HEK293 (cell line): Measurements from ENCODE around the gene LRCH2.

Experiments used
- CTCF ChIA-PET: fragments of 350-600 bp; formaldehyde crosslinking; extraction: SDS; loops from one replicate; lab custom pipeline; 2021; ENCODE audit warnings: antibody characterized with exemption; lab: Yijun Ruan, JAX
- POLR2A ChIA-PET: fragments of 300-600 bp; formaldehyde crosslinking; extraction: SDS; loops from one replicate; lab custom pipeline; 2020; ENCODE audit warnings: antibody characterized with exemption, inconsistent platforms; lab: Yijun Ruan, JAX
- H3K27ac ChIP-seq: fragments of 200-500 bp; sonication (Bioruptor generic); 2 replicates; pipeline ENCODE4 v1.5.1; 2014; ENCODE audit warnings: low read depth, low read length, control low read depth, inconsistent platforms; ENCODE audit errors: extremely low read depth
- H3K36me3 ChIP-seq, 2 experiments: fragments of 200-500 bp in 1 of 2; sonication (Bioruptor generic) in 1 of 2; 1 replicate in 1 of 2; 2 replicates in 1 of 2; pipeline ENCODE4 v1.5.1; 2014 to 2017; ENCODE audit warnings: inconsistent platforms in 2 of 2, low read length in 2 of 2; ENCODE audit not compliant: control insufficient read depth in 2 of 2, insufficient read depth in 1 of 2
- H3K4me1 ChIP-seq: fragments of 200-500 bp; sonication (Bioruptor generic); 2 replicates; pipeline ENCODE4 v1.5.1; 2014; ENCODE audit warnings: mild to moderate bottlenecking, low read length, inconsistent platforms; ENCODE audit not compliant: control insufficient read depth, insufficient read depth
- H3K4me3 ChIP-seq: 2 replicates; pipeline ENCODE4 v1.5.1; 2011; ENCODE audit warnings: low read depth, mild to moderate bottlenecking, control low read depth, low read length, moderate library complexity
- H3K9me3 ChIP-seq: fragments of 200-500 bp; sonication (Bioruptor generic); 2 replicates; pipeline ENCODE4 v1.5.1; 2014; ENCODE audit warnings: low read depth, low read length, inconsistent platforms; ENCODE audit not compliant: control insufficient read depth, insufficient read depth
- ATF2 ChIP-seq: fragments of 450-650 bp; formaldehyde crosslinking; IDR thresholded peaks from 2 replicates; pipeline ENCODE4 v1.5.1; 2016; ENCODE audit warnings: missing biosample characterization, missing genetic modification characterization, low read depth
- GFI1B ChIP-seq: fragments of 450-650 bp; formaldehyde crosslinking; IDR thresholded peaks from 2 replicates; pipeline ENCODE4 v1.5.1; 2016; ENCODE audit warnings: missing biosample characterization, missing genetic modification characterization
- GLI2 ChIP-seq: fragments of 450-650 bp; formaldehyde crosslinking; IDR thresholded peaks from 2 replicates; pipeline ENCODE4; 2017; ENCODE audit warnings: missing biosample characterization, missing genetic modification characterization, low read depth, borderline replicate concordance
- GLIS2 ChIP-seq: fragments of 450-650 bp; formaldehyde crosslinking; IDR thresholded peaks from 2 replicates; pipeline ENCODE4 v1.5.1; 2016; ENCODE audit warnings: missing biosample characterization, missing genetic modification characterization
- HIC1 ChIP-seq: fragments of 450-650 bp; formaldehyde crosslinking; IDR thresholded peaks from 2 replicates; pipeline ENCODE4 v1.5.1; 2016; ENCODE audit warnings: missing biosample characterization, missing genetic modification characterization
- KLF8 ChIP-seq: fragments of 450-650 bp; formaldehyde crosslinking; IDR thresholded peaks from 2 replicates; pipeline ENCODE4 v1.5.1; 2016; ENCODE audit warnings: missing biosample characterization, missing genetic modification characterization
- OSR2 ChIP-seq: fragments of 450-650 bp; formaldehyde crosslinking; IDR thresholded peaks from 2 replicates; pipeline ENCODE4 v1.5.1; 2016; ENCODE audit warnings: missing biosample characterization, missing genetic modification characterization
- PATZ1 ChIP-seq: fragments of 450-650 bp; formaldehyde crosslinking; IDR thresholded peaks from 2 replicates; pipeline ENCODE4 v1.5.1; 2016; ENCODE audit warnings: missing biosample characterization, missing genetic modification characterization
- PRDM6 ChIP-seq: fragments of 450-650 bp; formaldehyde crosslinking; IDR thresholded peaks from 2 replicates; pipeline ENCODE4 v1.5.1; 2017; ENCODE audit warnings: missing biosample characterization, missing genetic modification characterization
- SP2 ChIP-seq: fragments of 450-650 bp; formaldehyde crosslinking; IDR thresholded peaks from 2 replicates; pipeline ENCODE4 v1.5.1; 2016; ENCODE audit warnings: missing biosample characterization, missing genetic modification characterization
- ZEB2 ChIP-seq: fragments of 450-650 bp; formaldehyde crosslinking; IDR thresholded peaks from 2 replicates; pipeline ENCODE4 v1.5.1; 2016; ENCODE audit warnings: missing biosample characterization, missing genetic modification characterization
- ZNF146 ChIP-seq: fragments of 450-650 bp; formaldehyde crosslinking; IDR thresholded peaks from 2 replicates; pipeline ENCODE4 v1.5.1; 2016; ENCODE audit warnings: missing biosample characterization, missing genetic modification characterization
- ZNF18 ChIP-seq: fragments of 450-650 bp; formaldehyde crosslinking; IDR thresholded peaks from 2 replicates; pipeline ENCODE4 v1.5.1; 2016; ENCODE audit warnings: missing biosample characterization, missing genetic modification characterization
- ZNF214 ChIP-seq: fragments of 450-650 bp; formaldehyde crosslinking; IDR thresholded peaks from 2 replicates; pipeline ENCODE4 v1.5.1; 2017; ENCODE audit warnings: missing biosample characterization, mild to moderate bottlenecking, missing genetic modification characterization, borderline replicate concordance
- ZNF324 ChIP-seq: fragments of 450-650 bp; formaldehyde crosslinking; IDR thresholded peaks from 2 replicates; pipeline ENCODE4 v1.5.1; 2016; ENCODE audit warnings: missing biosample characterization, missing genetic modification characterization
- ZNF354C ChIP-seq: fragments of 450-650 bp; formaldehyde crosslinking; IDR thresholded peaks from 2 replicates; pipeline ENCODE4 v1.5.1; 2016; ENCODE audit warnings: missing biosample characterization, missing genetic modification characterization, low read depth, borderline replicate concordance
- ZNF529 ChIP-seq: fragments of 450-650 bp; formaldehyde crosslinking; IDR thresholded peaks from 2 replicates; pipeline ENCODE4 v1.5.1; 2017; ENCODE audit warnings: missing genetic modification characterization, missing biosample characterization; ENCODE audit not compliant: insufficient replicate concordance
- ZNF548 ChIP-seq: fragments of 450-650 bp; formaldehyde crosslinking; IDR thresholded peaks from 2 replicates; pipeline ENCODE4 v1.5.1; 2016; ENCODE audit warnings: missing biosample characterization, missing genetic modification characterization
- ZNF600 ChIP-seq: fragments of 450-650 bp; formaldehyde crosslinking; IDR thresholded peaks from 2 replicates; pipeline ENCODE4 v1.5.1; 2016; ENCODE audit warnings: missing biosample characterization, missing genetic modification characterization
- ZNF658 ChIP-seq: fragments of 450-650 bp; formaldehyde crosslinking; IDR thresholded peaks from 2 replicates; pipeline ENCODE4; 2016; ENCODE audit warnings: missing biosample characterization, missing genetic modification characterization
- ZSCAN23 ChIP-seq: fragments of 450-650 bp; formaldehyde crosslinking; IDR thresholded peaks from 2 replicates; pipeline ENCODE4 v1.5.1; 2016; ENCODE audit warnings: missing biosample characterization, missing genetic modification characterization
- ZSCAN4 ChIP-seq: fragments of 450-650 bp; formaldehyde crosslinking; IDR thresholded peaks from 2 replicates; pipeline ENCODE4 v1.5.1; 2017; ENCODE audit warnings: missing biosample characterization, missing genetic modification characterization

Gene LRCH2

GRCh38 chrX:115259238-115259875 lies 25.5 kb upstream of the LRCH2 start (continued):
- TF ChIP-seq ATF2 (tag by site-specific recombination) (no peak; the same call in 1 of the 2 replicates), ZNF18 (tag by site-specific recombination) (peak; percentile 15; the same call in 1 of the 2 replicates)

GRCh38 chrX:115257711-115258110 lies 23.8 kb upstream of the LRCH2 start:
- Histone ChIP-seq H3K9me3 (no peaks in the 10 kb centered on the region), H3K36me3 (no peaks in the 10 kb centered on the region), H3K27ac (no peak overlapping the region), H3K4me1 (no peaks in the 10 kb centered on the region), H3K4me3 (no peak overlapping the region)
- ChIA-PET CTCF (interaction anchor here (0.9 to 1.2 kb wide), 2 partner anchors 9 to 30 kb away, joined by 4 to 6 read pairs; no protein-coding TSS in a partner anchor), POLR2A (no interaction called here)
- no peak for TF ChIP-seq GLIS2 (tag by site-specific recombination)

GRCh38 chrX:115255003-115255402 lies 21.1 kb upstream of the LRCH2 start:
- POLR2A ChIA-PET: no interaction called here
- CTCF ChIA-PET: no interaction called here
- TF ChIP-seq ZEB2 (tag by site-specific recombination) (peak; percentile 71), ZNF354C (tag by site-specific recombination) (no peak), GLI2 (tag by site-specific recombination) (peak; percentile 76), PATZ1 (0 out of 2 replicates have a peak, but pooled peaks have one; percentile 36), ZNF658 (no peak), GFI1B (tag by site-specific recombination) (peak; percentile 24; the same call in 1 of the 2 replicates), HIC1 (tag by site-specific recombination) (peak; percentile 76), ZSCAN4 (tag by site-specific recombination) (0 out of 2 replicates have a peak, but pooled peaks have one; percentile 27), OSR2 (tag by site-specific recombination) (peak; percentile 70), SP2 (tag by site-specific recombination) (no peak), ZNF214 (tag by site-specific recombination) (no peak), KLF8 (tag by site-specific recombination) (0 out of 2 replicates have a peak, but pooled peaks have one; percentile 25), ZNF146 (tag by site-specific recombination) (peak; percentile 51; the same call in 1 of the 2 replicates), ZNF324 (tag by site-specific recombination) (no peak), ZNF529 (tag by site-specific recombination) (no peak), ZSCAN23 (tag by site-specific recombination) (no peak), ZNF600 (no peak), PRDM6 (peak; percentile 76), ZNF548 (tag by site-specific recombination) (no peak)

More at GRCh38 chrX:115255003-115255402, 21.1 kb upstream of the LRCH2 start:
- Histone ChIP-seq H3K4me1 (no peaks in the 10 kb centered on the region), H3K4me3 (no peak overlapping the region), H3K9me3 (no peaks in the 10 kb centered on the region), H3K27ac (no peak overlapping the region), H3K36me3 (no peaks in the 10 kb centered on the region)
